ENCODE data around the gene FIS1.

GRCh38 chr7:101216860-101217387 lies 28.0 kb downstream of the FIS1 start:
- TF ChIP-seq, protein P1, sequence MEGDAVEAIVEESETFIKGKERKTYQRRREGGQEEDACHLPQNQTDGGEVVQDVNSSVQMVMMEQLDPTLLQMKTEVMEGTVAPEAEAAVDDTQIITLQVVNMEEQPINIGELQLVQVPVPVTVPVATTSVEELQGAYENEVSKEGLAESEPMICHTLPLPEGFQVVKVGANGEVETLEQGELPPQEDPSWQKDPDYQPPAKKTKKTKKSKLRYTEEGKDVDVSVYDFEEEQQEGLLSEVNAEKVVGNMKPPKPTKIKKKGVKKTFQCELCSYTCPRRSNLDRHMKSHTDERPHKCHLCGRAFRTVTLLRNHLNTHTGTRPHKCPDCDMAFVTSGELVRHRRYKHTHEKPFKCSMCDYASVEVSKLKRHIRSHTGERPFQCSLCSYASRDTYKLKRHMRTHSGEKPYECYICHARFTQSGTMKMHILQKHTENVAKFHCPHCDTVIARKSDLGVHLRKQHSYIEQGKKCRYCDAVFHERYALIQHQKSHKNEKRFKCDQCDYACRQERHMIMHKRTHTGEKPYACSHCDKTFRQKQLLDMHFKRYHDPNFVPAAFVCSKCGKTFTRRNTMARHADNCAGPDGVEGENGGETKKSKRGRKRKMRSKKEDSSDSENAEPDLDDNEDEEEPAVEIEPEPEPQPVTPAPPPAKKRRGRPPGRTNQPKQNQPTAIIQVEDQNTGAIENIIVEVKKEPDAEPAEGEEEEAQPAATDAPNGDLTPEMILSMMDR (IDR thresholded peaks at IDR 0.05): no peak
- no peak for TF ChIP-seq POLR2A (IDR thresholded peaks at IDR 0.05)
- no peak for TF ChIP-seq POLR2AphosphoS5 (IDR thresholded peaks at IDR 0.05)
